ENCODE data around the gene GPR107. TPM values are rescaled to one million over a fixed set of nuclear protein-coding genes. Genes with fewer than 3 reads are reported as not detected.
A peak's percentile ranks its signal among the peaks of the same experiment; 100 is the strongest.

GPR107 gene
- total RNA-seq, 2 experiments from 2014 or later: 18.2 to 19.0 TPM

DNA sequence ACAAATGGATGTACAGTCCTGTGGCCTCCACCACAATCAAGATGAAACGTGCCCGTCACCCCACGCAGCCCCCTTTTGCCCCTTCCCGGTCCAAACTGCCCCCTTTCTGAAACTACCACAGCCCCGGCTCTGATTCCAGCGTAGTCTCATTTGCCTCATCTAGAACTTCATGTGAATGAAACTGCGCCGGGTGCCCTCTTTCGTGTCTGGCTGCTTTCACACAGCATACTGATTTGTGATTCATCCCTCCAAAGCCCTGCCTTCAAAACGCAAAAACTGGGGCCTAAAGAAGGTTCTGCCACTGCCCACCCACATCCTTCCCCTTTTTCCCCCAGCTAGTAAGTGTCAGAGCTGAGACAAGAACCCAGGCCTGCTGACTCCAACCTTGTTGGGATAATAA lies 87.0 kb downstream of the GPR107 start:
- peak overlapping the region; percentile 82 for H3K27ac Mint-ChIP-seq

DNA sequence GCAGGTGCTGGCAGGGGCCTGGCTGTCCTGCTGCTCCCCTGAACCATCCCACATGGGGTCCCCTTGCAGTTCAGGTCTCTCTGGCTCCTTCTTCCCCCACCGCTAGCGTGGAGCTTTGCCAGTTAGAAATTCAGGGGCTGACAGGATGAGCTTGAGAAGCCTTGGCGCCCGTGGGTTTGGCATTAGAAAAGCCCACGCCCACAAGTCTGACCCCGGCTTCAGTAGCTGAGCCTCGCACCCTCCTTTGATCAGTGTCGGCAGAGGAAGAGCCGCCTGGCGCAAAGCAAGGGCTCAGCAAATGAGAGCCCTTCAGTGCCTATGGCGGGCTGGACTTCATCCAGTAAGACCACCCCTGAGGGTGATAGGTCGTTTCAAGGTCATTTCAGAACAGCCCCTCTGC lies 88.3 kb downstream of the GPR107 start:
- Mint-ChIP-seq H3K4me3 (no peak overlapping the region), H3K27me3 (peaks cover 22% of the 10 kb centered on the region), H3K4me1 (ENCODE audit: low read depth) (peaks cover 66% of the 10 kb centered on the region), H3K9me3 (no peaks in the 10 kb centered on the region), H3K27ac (peak overlapping the region; percentile 61), H3K36me3 (ENCODE audit: low read depth) (peaks cover 8% of the 10 kb centered on the region)
- DNase-seq (no peak), ATAC-seq (no peak)
- intact Hi-C loops (cut with micrococcal nuclease): no loop called here
- ChIA-PET POLR2A (interaction anchor here (0.6 to 6.4 kb wide), 4 partner anchors 9 to 210 kb away, joined by 3 to 65 read pairs (median 3); no protein-coding TSS in a partner anchor), CTCF (interaction anchor here (0.9 to 1.9 kb wide), 4 partner anchors 10 to 31 kb away, joined by 3 to 13 read pairs (median 4); no protein-coding TSS in a partner anchor)
- no peak for TF ChIP-seq CTCF (IDR thresholded peaks at IDR 0.05)

More for the DNA sequence above, 87.0 kb downstream of the GPR107 start:
- POLR2A ChIA-PET: interaction anchor here (0.8 to 6.4 kb wide), 2 partner anchors 11 to 286 kb away, joined by 3 to 65 read pairs; no protein-coding TSS in a partner anchor
- H3K27me3 Mint-ChIP-seq: peaks cover 15% of the 10 kb centered on the region
- H3K9me3 Mint-ChIP-seq: no peaks in the 10 kb centered on the region
- ATAC-seq (peak; percentile 88), DNase-seq (peak; percentile 89)
- peak overlapping the region; percentile 29 for H3K4me3 Mint-ChIP-seq
- TF ChIP-seq CTCF (IDR thresholded peaks at IDR 0.05): no peak
- H3K36me3 Mint-ChIP-seq (ENCODE audit: low read depth): peaks cover 21% of the 10 kb centered on the region
- peaks cover 75% of the 10 kb centered on the region for H3K4me1 Mint-ChIP-seq (ENCODE audit: low read depth)
- intact Hi-C loops (cut with micrococcal nuclease): no loop called here
- CTCF ChIA-PET: interaction anchor here (1.3 to 1.9 kb wide), 4 partner anchors 10 to 33 kb away, joined by 3 to 13 read pairs (median 4); no protein-coding TSS in a partner anchor

DNA sequence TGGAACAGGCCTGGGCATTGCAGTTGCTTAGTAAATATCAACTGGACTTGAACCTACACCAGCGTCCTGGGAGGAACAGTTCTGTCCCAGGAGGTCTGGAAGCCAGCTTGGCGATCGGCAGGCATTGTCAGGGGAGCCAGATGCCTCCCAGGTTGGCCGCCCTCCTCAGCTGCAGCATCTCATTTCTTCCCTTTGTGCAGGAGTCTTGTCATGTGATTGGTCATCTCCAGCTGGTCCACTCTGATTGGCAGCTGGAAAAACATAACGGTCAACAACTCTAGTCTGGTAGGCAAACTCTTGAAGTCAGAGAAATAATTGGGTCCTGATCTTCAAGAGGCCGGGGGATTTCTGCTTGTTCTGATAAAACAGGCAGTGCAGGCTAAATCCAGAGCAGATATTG lies 88.9 kb downstream of the GPR107 start:
- TF ChIP-seq CTCF (IDR thresholded peaks at IDR 0.05): no peak
- peaks cover 64% of the 10 kb centered on the region for H3K4me1 Mint-ChIP-seq (ENCODE audit: low read depth)
- ATAC-seq (no peak), DNase-seq (no peak)
- intact Hi-C loops (cut with micrococcal nuclease): no loop called here
- ChIA-PET CTCF (interaction anchor here (0.9 to 1.9 kb wide), 2 partner anchors 9 to 14 kb away, joined by 3 to 13 read pairs; no protein-coding TSS in a partner anchor), POLR2A (interaction anchor here (0.5 to 6.4 kb wide), 3 partner anchors 13 to 130 kb away, joined by 3 to 65 read pairs (median 3); no protein-coding TSS in a partner anchor)
- H3K36me3 Mint-ChIP-seq (ENCODE audit: low read depth): peaks cover 3% of the 10 kb centered on the region
- peaks cover 24% of the 10 kb centered on the region for H3K27me3 Mint-ChIP-seq
- no peaks in the 10 kb centered on the region for H3K9me3 Mint-ChIP-seq
- H3K4me3 Mint-ChIP-seq: no peak overlapping the region
- H3K27ac Mint-ChIP-seq: no peak overlapping the region

DNA sequence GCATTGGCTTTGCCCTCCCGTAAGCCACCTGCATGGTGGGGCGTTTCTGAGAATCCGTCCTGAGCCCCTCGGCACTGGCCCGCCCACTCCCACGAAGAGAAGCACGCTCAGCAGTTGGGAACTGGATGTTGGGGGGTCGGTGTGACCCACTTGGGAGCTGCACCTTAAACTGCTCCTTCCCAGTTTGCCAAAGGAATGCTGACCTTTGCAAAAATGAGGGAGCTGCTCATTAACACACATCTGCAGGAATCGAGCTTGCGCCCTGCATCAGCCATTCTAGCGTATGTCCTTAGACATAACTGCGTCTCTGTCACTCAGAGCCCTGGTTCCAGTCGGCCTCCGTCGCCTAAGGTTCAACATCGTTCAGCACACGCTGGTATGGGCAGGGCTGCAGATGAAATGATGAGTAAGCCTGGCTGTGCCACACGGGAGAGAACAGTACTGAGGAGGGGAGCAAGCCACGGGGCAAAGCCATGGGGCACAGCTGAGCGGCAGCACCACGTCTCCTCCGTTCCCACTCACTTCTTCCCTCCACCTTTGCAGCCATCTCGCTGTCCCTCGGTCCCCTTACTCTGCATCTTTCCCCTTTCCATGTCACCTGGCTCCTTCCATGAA lies 89.7 kb downstream of the GPR107 start:
- ATAC-seq: no peak
- H3K27me3 Mint-ChIP-seq: peaks cover 24% of the 10 kb centered on the region
- no peaks in the 10 kb centered on the region for H3K36me3 Mint-ChIP-seq (ENCODE audit: low read depth)
- peaks cover 59% of the 10 kb centered on the region for H3K4me1 Mint-ChIP-seq (ENCODE audit: low read depth)
- no peak for TF ChIP-seq CTCF (IDR thresholded peaks at IDR 0.05)
- ChIA-PET CTCF (interaction anchor here (1.1 to 3.1 kb wide), 4 partner anchors 15 to 36 kb away, joined by 4 to 19 read pairs (median 4); no protein-coding TSS in a partner anchor), POLR2A (interaction anchor here (0.5 to 6.4 kb wide), 4 partner anchors 14 to 316 kb away, joined by 3 to 65 read pairs (median 3); no protein-coding TSS in a partner anchor)
- H3K4me3 Mint-ChIP-seq: peak overlapping the region; percentile 27
- intact Hi-C loops (cut with micrococcal nuclease): no loop called here
- H3K9me3 Mint-ChIP-seq: no peaks in the 10 kb centered on the region
- DNase-seq: no peak
- no peak overlapping the region for H3K27ac Mint-ChIP-seq

DNA sequence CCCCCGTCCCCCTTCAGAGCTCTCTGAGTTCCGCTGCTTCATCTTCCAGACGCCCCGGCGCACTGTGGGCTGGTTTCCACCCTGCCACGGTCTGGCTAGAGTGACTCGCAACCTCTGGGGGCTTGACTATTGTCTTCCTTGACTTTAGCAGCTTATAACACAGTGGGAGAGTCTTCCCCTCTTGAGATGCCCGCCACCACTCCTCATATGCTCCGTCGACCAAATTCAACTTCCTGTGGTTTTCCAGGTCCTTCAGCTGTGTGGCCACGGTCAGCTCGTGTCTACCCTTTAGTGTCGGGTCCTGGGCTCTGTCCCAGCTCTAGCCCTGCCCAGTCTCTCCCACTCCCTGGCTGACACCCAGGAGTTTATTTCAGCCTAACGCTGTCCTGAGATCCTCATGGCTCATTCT lies 90.3 kb downstream of the GPR107 start:
- peaks cover 24% of the 10 kb centered on the region for H3K27me3 Mint-ChIP-seq
- no peaks in the 10 kb centered on the region for H3K36me3 Mint-ChIP-seq (ENCODE audit: low read depth)
- no peak for TF ChIP-seq CTCF (IDR thresholded peaks at IDR 0.05)
- ATAC-seq (peak; percentile 32), DNase-seq (peak; percentile 52)
- ChIA-PET CTCF (interaction anchor here (1.1 to 3.1 kb wide), 4 partner anchors 16 to 37 kb away, joined by 4 to 19 read pairs (median 4); no protein-coding TSS in a partner anchor), POLR2A (interaction anchor here (0.8 to 6.4 kb wide), 3 partner anchors 14 to 317 kb away, joined by 3 to 65 read pairs (median 3); no protein-coding TSS in a partner anchor)
- peaks cover 53% of the 10 kb centered on the region for H3K4me1 Mint-ChIP-seq (ENCODE audit: low read depth)
- H3K27ac Mint-ChIP-seq: no peak overlapping the region
- peak overlapping the region; percentile 27 for H3K4me3 Mint-ChIP-seq
- intact Hi-C loops (cut with micrococcal nuclease): no loop called here
- no peaks in the 10 kb centered on the region for H3K9me3 Mint-ChIP-seq

All from activated CD8-positive, alpha-beta T cell treated with anti-CD3 and anti-CD28 coated beads for 36 hours (primary cell).